Left lobe of liver (tissue), 2 donors: Measurements from ENCODE around the gene DPP6. TPM values are rescaled to one million over a fixed set of nuclear protein-coding genes. Genes with fewer than 3 reads are reported as not detected.
"Not testable (repeated sequence)": the region's sequence is repeated elsewhere in the genome, so short reads cannot be mapped to it uniquely, and the experiment has no call there.

Experiments
- ATAC-seq: fragments of 200-7000 bp; cut with Tn5 transposase; one replicate; pipeline ENCODE4 v1.9.1; 2020; ENCODE audit warnings: mild to moderate bottlenecking, moderate library complexity
- DNase-seq: peaks from one replicate; pipeline ENCODE4 v3.0.0-alpha.2; 2020; ENCODE audit warnings: low spot score
- total RNA-seq: library from RNA; stranded (reverse); gene quantifications from one replicate; pipeline ENCODE4 v1.2.1, GENCODE V29; 2021
- donor health status: DM: no; HTN: no; CAD: no; lungs with moderate emphysema.
- donor health status: DM: no; HTN: yes; CAD: no.

Gene DPP6
- total RNA-seq, 1 donor from 2014 or later, result not detected

DNA sequence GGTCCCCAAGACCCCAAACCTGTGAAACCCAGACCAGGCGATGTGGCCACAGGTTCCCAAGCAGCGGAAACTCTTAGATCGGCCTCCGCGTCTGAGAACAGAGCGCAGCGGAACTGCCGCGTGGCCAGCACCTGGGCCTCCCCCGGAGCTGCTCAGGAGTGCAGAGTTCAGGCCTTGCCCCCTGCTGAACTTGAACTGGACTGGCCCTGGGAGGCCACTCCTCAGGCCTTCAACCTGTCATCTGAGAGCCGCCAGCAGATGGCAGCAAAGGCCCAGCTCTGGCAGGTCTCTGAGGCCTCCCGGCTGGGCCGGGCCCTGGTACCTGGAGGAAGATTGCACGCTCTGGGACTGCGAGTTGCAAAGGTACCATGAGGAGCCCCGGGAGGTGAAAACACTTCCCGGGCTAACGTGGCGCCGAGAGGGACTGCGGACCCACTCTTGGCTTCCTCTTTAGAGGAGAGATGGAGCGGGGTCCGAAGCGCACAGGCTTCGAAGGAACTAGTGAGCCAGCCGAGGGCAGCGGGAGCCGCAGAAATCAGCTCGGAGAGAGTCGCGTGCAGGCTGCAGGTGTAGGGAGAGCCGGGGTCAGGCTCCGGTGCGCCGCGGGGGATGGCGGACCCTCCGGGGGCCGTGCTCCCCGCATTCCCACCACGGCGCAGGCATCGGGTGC is 861.6 kb downstream of the DPP6 start:
- ATAC-seq (peak; percentile 99), DNase-seq (peak; percentile 92)

DNA sequence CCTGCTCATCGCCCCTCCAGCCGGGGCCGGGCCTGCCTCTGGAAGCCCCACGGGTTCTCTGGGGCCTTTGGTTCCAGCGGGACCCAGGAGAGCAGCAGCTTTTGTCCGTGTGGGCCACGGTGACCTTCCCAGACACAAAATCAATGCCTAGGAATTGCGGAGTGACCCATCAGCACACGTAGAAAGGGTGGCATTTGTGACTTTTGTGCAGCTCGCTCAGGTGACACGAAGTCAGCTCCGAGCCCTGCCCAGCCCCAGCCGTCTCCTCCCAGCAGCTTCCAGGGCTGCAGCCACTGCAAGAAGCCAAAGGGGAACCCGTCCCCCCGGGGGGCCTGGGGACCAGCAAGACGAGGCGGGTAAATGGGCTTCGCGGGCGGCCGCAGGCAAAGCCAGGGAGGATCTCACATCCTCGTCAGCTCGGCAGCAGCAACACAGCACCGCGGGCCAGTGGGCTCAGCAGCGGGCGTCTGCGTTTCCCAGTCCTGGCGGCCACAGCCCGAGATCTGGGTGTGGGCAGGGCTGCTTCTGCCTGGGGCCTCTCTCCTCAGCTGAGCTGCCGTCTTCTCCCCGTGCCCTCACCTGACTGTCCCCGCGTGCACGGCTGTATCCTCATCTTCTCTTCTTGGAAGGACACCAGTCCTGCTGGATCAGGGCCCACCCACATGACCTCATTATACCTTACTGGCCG is 862.3 kb downstream of the DPP6 start:
- ATAC-seq, result no peak
- no peak for DNase-seq

DNA sequence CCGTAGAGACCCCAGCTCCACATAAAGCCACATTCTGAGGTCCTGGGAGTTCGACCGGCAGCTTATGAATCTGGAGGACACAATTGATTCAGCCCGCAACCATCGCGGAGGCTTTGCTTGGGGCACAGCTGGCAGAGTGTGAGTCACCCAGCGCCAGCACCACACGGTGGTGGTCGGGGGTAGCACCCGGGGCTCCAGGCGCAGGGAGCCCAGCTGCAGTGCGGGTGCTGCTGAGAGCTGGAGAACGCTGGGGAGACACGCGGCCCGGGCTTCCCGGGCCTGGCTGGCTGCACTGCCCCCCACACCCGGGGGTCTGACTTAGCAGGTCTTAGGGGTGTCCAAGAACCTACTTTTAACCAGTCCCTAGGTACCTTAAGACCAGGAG is 862.8 kb downstream of the DPP6 start:
- ATAC-seq, result no peak
- DNase-seq, result no peak

DNA sequence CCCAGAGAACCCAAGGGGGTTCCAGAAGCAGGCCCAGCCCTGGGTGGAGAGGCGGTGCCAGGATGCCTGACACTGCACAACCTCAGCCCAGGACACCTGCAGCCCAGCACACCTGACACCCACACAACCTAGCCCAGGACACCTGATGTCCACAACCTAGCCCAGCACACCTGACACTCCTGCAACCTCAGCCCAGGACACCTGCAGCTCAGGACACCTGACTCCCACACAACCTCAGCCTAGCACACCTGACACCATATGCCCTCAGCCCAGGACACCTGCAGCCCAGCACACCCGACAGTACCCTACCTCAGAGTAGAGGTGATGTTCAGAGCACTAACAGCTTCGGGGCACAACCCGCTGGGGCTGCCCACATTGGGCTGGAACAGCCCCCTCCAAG is 863.4 kb downstream of the DPP6 start:
- no peak for DNase-seq
- no peak for ATAC-seq

DNA sequence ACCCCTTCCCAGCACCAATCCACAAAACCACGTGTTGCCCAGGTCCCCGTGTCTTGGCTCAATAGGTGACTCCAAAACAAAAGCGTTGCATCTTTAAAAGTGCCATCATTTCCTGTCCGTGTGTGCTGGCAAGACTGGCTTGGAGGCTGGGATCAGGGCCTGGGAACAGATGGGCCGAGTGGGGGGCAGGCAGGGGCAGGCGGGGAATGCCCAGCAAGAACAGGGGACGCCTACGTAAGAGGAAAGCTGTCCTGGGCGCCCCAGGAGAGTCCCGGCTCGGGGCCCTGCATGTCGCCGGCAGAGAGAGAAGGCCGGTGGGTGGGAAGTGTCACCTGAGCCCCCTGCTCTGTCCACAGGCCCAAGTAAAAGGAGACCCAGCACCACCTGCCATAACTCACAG is 864.2 kb downstream of the DPP6 start:
- ATAC-seq (no peak), DNase-seq (no peak)

DNA sequence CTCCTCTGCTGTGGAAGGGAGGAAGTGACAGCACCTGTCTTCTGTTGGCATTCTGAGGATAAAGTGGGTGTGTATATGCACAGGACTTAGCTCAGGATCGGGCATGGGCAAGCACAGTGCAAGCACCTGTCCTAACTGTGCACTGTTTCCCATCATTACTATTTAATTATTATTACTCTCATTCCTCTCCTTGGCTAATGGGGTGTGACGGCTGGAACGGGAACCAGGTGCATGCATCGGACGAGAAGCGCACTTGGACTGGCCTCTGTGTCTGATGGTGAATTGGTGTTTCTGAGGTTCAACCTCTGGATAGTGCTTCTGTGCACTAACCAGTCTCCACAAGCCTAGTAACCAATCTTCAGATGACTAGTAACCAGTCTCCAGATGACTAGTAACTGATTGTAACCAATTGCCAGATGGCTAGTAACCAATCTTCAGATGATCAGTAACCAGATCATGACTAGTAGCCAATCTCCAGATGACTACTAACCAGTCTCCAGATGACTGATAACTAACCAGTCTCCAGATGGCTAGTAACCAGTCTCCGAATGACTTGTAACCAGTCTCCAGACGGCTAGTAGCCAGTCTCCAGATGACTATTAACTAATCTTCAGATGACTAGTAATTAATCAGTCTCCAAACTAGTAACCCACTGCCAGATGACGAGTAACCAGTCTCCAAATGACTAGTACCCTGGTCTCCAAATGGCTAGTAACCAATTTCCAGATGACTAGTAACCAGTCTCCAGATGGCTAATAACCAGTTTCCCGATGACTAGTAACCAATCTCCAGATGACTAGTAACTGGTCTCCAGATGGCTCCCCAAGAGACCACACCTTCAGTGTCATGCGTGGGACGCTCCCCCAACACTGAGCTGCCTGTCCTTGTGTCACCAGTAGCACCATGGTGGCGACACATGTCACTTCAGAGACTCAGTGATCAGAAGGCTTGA is 864.9 kb downstream of the DPP6 start:
- no peak for DNase-seq

DNA sequence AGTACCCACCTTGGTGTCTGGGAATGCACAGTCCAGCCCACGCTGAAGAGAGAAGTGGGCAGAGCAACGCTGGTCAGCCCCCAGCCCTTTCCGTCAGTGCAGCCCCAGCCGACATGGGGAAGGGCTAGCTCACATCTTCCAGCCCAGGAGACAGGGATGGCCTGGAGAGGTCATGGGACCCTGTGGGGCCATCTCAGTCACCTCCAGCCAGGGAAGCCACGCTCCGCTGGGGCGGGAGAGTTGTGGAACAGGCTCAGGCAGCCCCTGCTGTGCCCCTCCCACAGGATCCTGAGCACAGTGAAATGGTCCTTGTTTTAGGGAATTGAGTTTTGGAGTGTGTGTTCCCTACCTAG is 865.6 kb downstream of the DPP6 start:
- ATAC-seq, result no peak
- DNase-seq, result peak; percentile 30

More for the DNA sequence above, 864.9 kb downstream of the DPP6 start:
- ATAC-seq, result no peak

DNA sequence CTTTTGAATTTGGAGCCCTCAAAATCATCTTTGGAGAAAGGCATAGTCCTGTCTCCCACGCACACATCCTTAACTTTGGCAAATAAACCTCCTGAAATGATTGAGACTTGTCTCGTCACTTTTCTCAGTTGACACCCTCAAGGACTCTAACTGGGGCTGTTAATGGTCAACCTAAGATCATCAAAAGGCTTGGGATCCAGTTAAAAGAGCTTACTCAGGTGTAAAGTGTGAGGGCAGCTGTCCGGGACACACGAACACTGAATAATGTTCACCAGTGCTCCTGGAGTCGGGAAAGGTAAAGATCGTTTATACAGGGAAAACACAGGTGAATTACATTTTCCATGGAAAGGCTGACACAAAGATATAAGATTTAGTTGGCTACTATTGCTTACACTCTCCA is 866.1 kb downstream of the DPP6 start:
- DNase-seq (peak; percentile 1), ATAC-seq (no peak)

DNA sequence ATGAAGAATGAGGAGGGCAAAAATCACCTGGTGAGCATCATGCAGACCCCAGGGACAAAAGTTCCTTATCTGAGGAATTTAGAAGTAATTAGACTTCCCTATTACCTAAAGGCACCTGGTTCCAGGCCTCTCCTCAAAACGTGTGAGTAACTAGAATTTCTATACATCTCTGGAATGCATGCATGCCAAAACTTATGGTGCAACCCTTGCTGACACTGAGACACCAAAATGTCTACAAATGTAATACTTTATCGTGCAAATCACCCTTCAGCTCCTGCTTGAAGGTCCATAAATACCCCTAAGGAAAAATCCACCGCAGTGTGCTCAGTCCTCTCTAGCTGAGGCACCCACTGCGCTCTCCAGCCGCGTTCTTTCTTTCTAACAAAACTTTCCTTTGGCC is 866.5 kb downstream of the DPP6 start:
- no peak for DNase-seq
- no peak for ATAC-seq

DNA sequence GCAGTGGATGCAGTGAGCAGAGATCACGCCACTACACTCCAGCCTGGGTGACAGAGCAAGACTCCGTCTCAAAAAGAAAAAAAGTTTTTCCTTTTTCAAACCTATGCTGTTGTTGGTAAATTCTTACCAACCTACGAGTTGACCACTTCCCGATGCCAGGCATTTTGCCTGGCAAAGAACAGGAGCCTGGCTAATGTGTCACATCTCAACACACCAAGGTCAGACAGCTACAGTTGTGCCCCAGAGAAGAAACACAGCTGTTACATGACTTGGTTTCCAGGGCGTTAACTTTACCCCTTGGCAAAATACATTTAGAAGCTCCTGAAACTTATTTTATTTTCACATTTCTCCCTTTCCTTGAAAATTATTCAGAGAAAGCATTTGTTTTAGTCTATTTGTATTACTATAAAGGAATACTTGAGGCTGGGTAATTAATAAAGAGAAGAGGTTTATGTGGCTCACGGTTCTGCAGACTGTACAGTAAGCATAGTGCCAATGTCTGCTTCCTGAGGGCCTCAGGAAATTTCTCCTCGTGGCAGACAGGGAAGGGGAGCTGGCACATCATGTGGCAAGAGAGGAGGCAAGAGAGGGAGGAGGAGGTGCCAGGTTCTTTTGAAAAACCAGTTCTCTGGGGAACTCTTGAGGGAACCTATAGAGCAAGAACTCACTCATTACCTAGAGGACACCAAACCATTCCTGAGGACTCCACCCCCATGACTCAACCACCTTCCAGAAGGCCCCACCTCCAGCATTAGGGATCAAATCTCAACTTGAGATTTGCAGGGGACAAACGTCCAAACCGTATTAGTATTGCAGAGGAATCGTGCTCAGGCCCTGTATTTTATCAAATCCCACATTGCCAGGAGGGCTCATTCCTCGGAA is 867.4 kb downstream of the DPP6 start:
- ATAC-seq, result no peak

DNA sequence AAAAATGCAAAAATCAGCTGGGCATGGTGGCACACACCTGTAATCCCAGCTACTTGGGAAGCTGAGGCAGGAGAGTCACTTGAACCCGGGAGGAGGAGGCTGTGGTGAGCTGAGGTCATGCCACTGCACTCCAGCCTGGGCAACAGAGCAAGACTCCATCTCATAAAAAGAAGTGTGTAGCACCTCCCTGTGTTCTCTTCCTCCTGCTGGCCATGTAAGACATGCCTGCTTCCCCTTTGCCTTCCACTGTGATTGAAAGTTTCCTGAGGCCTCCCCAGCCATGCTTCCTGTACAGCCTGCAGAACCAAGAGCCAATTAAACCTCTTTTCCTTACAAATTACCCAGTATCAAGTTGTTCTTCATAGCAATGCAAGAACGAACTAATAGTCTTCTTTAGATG is 870.3 kb downstream of the DPP6 start:
- DNase-seq, ATAC-seq: not testable (repeated sequence)

More for the DNA sequence above, 867.4 kb downstream of the DPP6 start:
- peak; percentile 8 for DNase-seq

DNA sequence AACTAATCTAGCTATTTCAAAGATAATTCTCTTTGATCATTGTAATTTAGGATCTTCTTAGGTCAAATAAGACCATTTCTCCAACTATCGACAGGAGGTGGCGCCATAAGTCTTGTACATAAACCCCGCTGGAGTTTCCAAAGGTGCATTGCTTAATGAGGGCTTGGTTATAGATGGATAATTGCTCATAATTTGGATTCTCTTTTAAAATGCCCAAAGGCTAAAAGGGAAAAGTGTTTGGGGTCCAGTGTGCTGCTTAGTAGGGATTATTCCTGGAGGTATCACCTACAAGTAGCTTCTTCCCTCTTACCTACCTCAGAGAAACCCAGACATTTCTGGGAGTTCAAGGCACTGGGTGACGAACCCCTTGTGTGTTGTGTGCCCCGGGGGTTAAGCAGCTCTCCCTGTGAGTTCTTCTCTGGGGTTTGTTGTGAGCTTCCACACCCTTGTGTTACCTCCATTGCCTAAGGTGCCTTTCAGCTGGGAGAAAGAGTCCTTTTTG is 875.5 kb downstream of the DPP6 start:
- DNase-seq (peak; percentile 74), ATAC-seq (peak; percentile 83)

DNA sequence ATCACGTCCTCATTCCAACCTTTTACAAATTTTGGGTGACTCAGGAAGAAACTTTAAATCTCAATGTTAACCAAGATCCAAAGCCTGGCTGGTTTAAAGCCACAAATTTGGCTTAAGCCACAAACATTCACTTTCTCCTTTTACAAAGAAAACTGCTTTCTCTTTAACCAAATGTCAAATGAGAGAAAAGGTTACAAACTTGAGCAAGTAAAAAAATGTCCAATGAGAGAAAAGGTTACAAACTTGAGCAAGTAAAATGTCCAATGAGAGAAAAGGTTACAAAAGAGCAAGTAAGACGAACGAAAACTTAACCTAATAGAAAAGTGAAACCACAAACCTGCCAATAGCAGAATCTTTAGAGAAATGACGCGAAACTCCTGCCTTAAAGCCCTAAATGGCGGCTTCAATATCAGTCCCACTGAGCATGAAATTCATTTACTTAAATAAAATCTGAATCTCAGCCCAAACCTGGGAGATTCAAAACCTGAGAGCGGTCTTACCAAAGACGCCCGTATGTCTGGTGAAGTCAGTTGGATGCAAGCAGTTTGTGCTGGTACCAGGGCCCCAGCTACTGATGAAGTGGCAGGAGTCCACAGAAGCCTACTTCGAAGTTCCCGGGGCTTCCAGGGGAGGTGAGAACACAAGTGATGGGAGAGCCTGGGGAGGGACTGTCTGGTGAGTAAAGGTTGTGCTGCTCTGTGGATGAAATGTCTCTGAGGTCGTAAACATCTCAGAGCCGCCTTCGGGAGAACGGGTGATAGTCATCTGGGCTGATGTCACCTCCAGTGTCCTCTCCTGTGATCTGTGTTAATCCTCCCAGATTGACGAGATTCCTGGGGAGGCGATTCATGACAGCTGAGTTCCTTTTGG is 876.2 kb downstream of the DPP6 start:
- ATAC-seq, result peak; percentile 84
- no peak for DNase-seq

DNA sequence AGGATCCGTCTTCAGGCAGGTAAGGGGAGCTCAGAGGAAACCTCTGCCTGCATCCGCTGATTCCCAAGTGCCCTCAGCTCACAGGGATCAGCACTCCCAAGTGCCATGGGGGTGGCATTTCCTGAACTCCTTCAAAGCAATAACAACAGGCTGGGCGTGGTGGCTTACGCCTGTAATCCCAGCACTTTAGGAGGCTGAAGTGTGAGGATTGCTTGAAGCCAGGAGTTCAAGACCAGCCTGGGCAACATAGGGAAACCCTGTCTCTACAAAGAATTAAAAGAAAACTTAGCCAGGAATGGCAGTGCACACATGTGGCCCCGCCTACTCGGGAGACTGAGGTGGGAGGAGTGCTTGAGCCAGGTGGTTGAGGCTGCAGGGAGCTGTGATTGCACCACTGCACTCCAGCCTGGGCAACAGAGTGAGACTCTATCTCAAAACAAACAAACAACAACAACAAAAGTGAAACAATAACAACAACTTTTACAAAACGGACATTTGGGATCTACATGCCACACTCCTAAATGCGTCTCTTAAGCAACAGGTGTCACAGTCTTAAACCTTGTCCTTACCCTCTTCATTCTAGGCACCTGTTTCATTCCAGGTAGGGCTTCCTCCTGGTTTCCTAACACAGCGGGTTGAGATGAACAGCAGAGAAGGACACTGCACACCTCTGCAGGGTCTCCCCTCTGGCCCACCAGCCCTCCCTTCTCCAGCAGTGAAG is 877.0 kb downstream of the DPP6 start:
- DNase-seq, result no peak
- peak; percentile 59 for ATAC-seq

DNA sequence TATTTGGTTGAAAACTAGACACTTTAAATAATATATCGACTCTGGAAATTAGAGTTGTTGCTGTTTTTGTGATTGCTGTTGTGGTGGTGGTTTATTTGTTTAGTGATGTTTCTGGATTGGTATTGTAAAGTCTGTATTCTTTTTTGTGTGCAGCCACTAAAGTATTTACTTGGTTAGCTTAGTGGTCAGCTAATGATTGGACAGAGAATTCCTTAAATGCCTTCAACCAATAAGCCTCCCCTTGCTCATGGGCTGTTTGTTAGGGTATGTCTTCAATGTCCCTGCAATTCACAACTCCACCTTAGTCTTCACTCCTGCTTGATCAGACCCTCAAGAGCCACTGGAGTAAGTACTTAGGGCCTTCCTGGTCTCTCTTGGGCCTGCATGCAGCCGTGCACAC is 879.7 kb downstream of the DPP6 start:
- no peak for ATAC-seq
- DNase-seq, result no peak

DNA sequence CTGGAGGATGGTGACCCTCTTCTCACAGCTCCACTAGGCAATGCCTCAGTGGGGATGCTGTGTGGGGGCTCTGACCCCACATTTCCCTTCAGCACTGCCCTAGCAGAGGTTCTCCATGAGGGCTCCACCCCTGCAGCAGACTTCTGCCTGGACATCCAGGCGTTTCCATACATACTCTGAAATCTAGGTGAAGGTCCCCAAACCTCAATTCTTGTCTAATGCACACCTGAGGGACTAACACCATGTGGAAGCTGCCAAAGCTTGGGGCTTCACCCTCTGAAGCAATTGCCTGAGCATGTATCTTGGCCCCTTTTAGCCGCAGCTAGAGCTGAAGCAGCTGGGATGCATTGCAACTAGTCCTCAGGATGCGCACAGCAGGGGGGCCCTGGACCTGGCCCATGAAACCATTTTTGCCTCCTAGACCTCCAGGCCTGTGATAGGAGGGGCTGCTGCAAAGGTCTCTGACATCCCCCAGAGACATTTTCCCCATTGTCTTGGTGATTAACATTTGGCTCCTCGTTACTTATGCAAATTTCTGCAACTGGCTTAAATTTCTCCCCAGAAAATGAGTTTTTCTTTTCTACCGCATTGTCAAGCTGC is 882.3 kb downstream of the DPP6 start:
- not testable (repeated sequence) for ATAC-seq

DNA sequence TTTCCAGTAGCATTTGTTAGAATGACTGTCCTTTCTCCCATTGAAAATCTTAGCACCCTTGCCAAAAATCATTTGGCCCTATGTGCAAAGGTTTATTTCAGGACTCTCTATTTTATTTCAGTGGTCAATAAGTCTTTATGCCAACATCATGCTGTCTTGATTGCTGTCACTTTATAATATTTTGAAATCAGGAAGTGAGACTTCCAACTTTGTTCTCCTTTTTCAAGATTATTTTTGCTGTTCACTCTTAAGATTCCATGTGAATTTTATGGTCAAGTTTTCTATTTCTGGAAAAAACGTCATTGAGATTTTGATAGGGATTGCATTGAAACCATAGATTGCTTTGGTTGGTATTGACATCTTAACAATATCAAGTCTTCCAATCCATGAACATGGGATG is 885.6 kb downstream of the DPP6 start:
- ATAC-seq, result no peak
- no peak for DNase-seq

More for the DNA sequence above, 882.3 kb downstream of the DPP6 start:
- DNase-seq, result not testable (repeated sequence)

DNA sequence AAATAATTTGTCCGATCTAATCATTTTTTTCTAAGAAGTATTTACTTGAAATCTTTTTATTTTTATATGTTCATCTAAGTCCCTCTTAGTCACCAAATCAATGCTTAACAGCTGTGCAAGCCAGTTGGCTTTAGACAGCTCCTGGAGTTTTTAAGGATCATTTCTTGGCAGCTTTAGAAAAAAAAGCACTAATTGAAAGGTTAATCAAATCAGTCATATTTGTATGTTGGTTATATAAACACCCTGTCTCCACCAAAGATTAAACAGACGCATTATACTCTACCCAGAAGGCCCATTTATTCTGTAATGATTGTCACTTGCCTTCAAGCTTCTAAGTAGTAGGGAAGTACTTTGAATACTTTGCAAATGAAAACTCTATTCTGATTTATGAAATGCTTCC is 890.5 kb downstream of the DPP6 start:
- DNase-seq (no peak), ATAC-seq (no peak)
